ENCODE data around the gene CPS1.

CPS1 gene

GRCh38 chr2:210546424-210547208 lies 9.8 kb upstream of the CPS1 start:
- DNase-seq (ENCODE audit: low read depth) = no peak

GRCh38 chr2:210548031-210548430 lies 8.4 kb upstream of the CPS1 start:
- DNase-seq (ENCODE audit: low read depth) = no peak

GRCh38 chr2:210548878-210549384 lies 7.5 kb upstream of the CPS1 start:
- DNase-seq (ENCODE audit: low read depth) = no peak

GRCh38 chr2:210551001-210551400 lies 5.4 kb upstream of the CPS1 start:
- DNase-seq (ENCODE audit: low read depth) = no peak

GRCh38 chr2:210553373-210553772 lies 3.0 kb upstream of the CPS1 start:
- no peak for DNase-seq (ENCODE audit: low read depth)

GRCh38 chr2:210555555-210555954 lies 844 bp upstream of the CPS1 start:
- DNase-seq (ENCODE audit: low read depth) = no peak

GRCh38 chr2:210557721-210558120 lies 1.3 kb downstream of the CPS1 start:
- no peak for DNase-seq (ENCODE audit: low read depth)

GRCh38 chr2:210558708-210559107 lies 2.3 kb downstream of the CPS1 start:
- DNase-seq (ENCODE audit: low read depth) = peak; percentile 3

- DNase-seq (ENCODE audit: low read depth) = no peak
These were observed 2.8 kb downstream of the CPS1 start for GRCh38 chr2:210559182-210559581.

- no peak for DNase-seq (ENCODE audit: low read depth)
These were observed 5.1 kb downstream of the CPS1 start for GRCh38 chr2:210561475-210561874.

GRCh38 chr2:210562091-210562490 lies 5.7 kb downstream of the CPS1 start:
- no peak for DNase-seq (ENCODE audit: low read depth)

GRCh38 chr2:210562502-210563080 lies 6.2 kb downstream of the CPS1 start:
- DNase-seq (ENCODE audit: low read depth) = no peak

GRCh38 chr2:210567279-210567678 lies 10.9 kb downstream of the CPS1 start:
- DNase-seq (ENCODE audit: low read depth) = no peak

GRCh38 chr2:210568108-210568507 lies 11.7 kb downstream of the CPS1 start:
- DNase-seq (ENCODE audit: low read depth) = no peak

GRCh38 chr2:210577263-210578071 lies 21.1 kb downstream of the CPS1 start:
- DNase-seq (ENCODE audit: low read depth) = peak; percentile 17

- DNase-seq (ENCODE audit: low read depth) = no peak
These were observed 28.4 kb downstream of the CPS1 start for GRCh38 chr2:210584834-210585233.

- DNase-seq (ENCODE audit: low read depth) = no peak
These were observed 30.0 kb downstream of the CPS1 start for GRCh38 chr2:210586381-210586780.

- DNase-seq (ENCODE audit: low read depth) = no peak
These were observed 35.3 kb downstream of the CPS1 start for GRCh38 chr2:210591663-210592062.

- no peak for DNase-seq (ENCODE audit: low read depth)
These were observed 36.3 kb downstream of the CPS1 start for GRCh38 chr2:210592726-210593125.

- no peak for DNase-seq (ENCODE audit: low read depth)
These were observed 36.8 kb downstream of the CPS1 start for GRCh38 chr2:210593166-210593565.

- no peak for DNase-seq (ENCODE audit: low read depth)
These were observed 41.8 kb downstream of the CPS1 start for GRCh38 chr2:210598219-210598618.

- DNase-seq (ENCODE audit: low read depth) = no peak
These were observed 43.1 kb downstream of the CPS1 start for GRCh38 chr2:210599476-210599875.

GRCh38 chr2:210604666-210605065 lies 48.3 kb downstream of the CPS1 start:
- DNase-seq (ENCODE audit: low read depth) = no peak
